Gastroesophageal sphincter (tissue), 4 donors: ENCODE measurements around the gene C15orf61. TPM values are rescaled to one million over a fixed set of nuclear protein-coding genes. Genes with fewer than 3 reads are reported as not detected.

Experiments used
- ATAC-seq: fragments of 150-250 bp; one replicate; pipeline ENCODE4 v1.9.1; 2016; ENCODE audit warnings: mild to moderate bottlenecking, moderate library complexity
- H3K27ac ChIP-seq, 4 donors: fragments of 200-600 bp; sonication (generic) in 3 of 4; 1 replicate in 3 of 4; 2 replicates in 1 of 4; pipeline ENCODE4 v1.5.1; 2016 to 2019
- H3K27me3 ChIP-seq: fragments of 200-600 bp; sonication (generic); one replicate; pipeline ENCODE4 v1.5.1; 2019
- H3K36me3 ChIP-seq, 2 donors: fragments of 200-600 bp; sonication (generic); one replicate each; pipeline ENCODE4 v1.5.1; 2019; ENCODE audit warnings: control low read depth in 1 of 2
- H3K4me1 ChIP-seq, 3 donors: fragments of 200-600 bp; sonication (generic); 1 replicate in 2 of 3; 2 replicates in 1 of 3; pipeline ENCODE4 v1.5.1; 2016 to 2019; ENCODE audit warnings: control low read depth in 2 of 3
- H3K4me3 ChIP-seq, 2 donors: fragments of 200-600 bp; sonication (generic); one replicate each; pipeline ENCODE4 v1.5.1; 2019; ENCODE audit warnings: mild to moderate bottlenecking in 1 of 2, moderate library complexity in 1 of 2
- H3K9me3 ChIP-seq, 3 donors: fragments of 200-600 bp; sonication (generic); one replicate each; pipeline ENCODE4 v1.5.1; 2017 to 2019; ENCODE audit warnings: control low read depth in 2 of 3
- EP300 ChIP-seq: sonication (generic); formaldehyde crosslinking; IDR thresholded peaks from one replicate; pipeline ENCODE4 v1.6.1; 2017; ENCODE audit warnings: antibody characterized with exemption, mild to moderate bottlenecking
- POLR2A ChIP-seq, 2 donors: fragments of 450-650 bp; IDR thresholded peaks; one replicate each; pipeline ENCODE4 v1.6.1; 2017; ENCODE audit warnings: antibody characterized with exemption in 2 of 2, mild to moderate bottlenecking in 2 of 2, moderate library complexity in 1 of 2
- POLR2AphosphoS5 ChIP-seq: sonication (generic); formaldehyde crosslinking; IDR thresholded peaks from one replicate; pipeline ENCODE4 v1.6.1; 2017; ENCODE audit warnings: antibody characterized with exemption
- WGBS, 2 donors: methylation state at CpG; one replicate each; pipeline ENCODE4 v1.1.5; 2018; ENCODE audit warnings: low coverage in 1 of 2; 5-methylcytosine and 5-hydroxymethylcytosine counted together
- total RNA-seq, 4 donors: library from RNA; depleted of rRNA; stranded (reverse); fragments of >200 nt; gene quantifications; one replicate each; pipeline ENCODE4 v1.1.0, GENCODE V29; 2016
- TF ChIP-seq, protein P1 (sequence below), 4 experiments: fragments of 200-600 bp in 2 of 4; fragments of 450-650 bp in 2 of 4; sonication (generic) in 1 of 4; IDR thresholded peaks; one replicate each; pipeline ENCODE4 v1.5.1; 2017 to 2019; ENCODE audit warnings: antibody characterized with exemption in 4 of 4, mild to moderate bottlenecking in 2 of 4, moderate library complexity in 2 of 4

Gene C15orf61
- total RNA-seq, 4 donors from 2014 or later: 4.1 to 6.5 (median 5.6) TPM

DNA sequence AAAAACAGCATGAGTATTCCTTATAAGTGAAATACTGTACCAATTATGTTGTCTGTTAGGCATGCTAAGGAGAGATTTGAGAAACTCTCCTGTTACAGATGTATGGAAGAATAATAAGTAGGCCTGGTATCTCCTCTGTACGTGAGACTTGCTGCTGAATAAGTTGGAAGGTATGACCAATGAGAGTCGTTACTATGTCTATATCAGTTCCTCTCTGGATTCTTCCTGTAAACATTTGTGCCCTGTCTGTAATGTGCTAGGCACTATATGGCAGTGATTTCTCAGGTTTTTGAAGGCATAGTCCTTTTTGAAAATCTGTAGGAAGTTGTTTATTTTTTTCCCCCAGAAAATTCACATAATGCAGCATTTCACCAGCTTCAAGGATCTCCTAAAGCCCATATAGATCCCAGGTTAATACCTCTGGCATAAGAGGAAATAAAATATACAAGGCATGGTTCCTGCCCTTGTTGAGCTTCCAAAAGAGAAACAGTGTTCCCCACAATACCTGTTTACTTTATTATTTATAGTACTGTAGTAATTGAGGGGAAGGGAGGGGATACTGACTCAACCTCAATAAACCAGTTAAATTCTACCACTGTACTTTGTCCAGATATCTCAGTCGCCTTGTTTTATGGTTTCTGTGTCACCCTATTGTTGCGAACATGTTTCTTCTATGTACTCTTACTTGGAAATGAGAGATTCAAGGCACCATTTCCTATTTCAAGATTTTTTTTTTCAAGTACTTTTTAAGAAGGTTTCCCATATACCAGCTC lies 50.1 kb downstream of the C15orf61 start:
- Histone ChIP-seq H3K27me3 (no peaks in the 10 kb centered on the region), H3K4me1 (no peaks in the 10 kb centered on the region), H3K27ac (no peak overlapping the region), H3K9me3 (no peaks in the 10 kb centered on the region), H3K4me3 (no peak overlapping the region), H3K36me3 (no peaks in the 10 kb centered on the region)
- 92 to 97% methylated on average over 3 to 4 of the region's 4 CpGs for WGBS, 2 donors
- ATAC-seq: no peak
- no peak for TF ChIP-seq EP300
- TF ChIP-seq, protein P1, sequence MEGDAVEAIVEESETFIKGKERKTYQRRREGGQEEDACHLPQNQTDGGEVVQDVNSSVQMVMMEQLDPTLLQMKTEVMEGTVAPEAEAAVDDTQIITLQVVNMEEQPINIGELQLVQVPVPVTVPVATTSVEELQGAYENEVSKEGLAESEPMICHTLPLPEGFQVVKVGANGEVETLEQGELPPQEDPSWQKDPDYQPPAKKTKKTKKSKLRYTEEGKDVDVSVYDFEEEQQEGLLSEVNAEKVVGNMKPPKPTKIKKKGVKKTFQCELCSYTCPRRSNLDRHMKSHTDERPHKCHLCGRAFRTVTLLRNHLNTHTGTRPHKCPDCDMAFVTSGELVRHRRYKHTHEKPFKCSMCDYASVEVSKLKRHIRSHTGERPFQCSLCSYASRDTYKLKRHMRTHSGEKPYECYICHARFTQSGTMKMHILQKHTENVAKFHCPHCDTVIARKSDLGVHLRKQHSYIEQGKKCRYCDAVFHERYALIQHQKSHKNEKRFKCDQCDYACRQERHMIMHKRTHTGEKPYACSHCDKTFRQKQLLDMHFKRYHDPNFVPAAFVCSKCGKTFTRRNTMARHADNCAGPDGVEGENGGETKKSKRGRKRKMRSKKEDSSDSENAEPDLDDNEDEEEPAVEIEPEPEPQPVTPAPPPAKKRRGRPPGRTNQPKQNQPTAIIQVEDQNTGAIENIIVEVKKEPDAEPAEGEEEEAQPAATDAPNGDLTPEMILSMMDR (IDR thresholded peaks at IDR 0.05): no peak
- no peak for TF ChIP-seq POLR2A (IDR thresholded peaks at IDR 0.05)
- TF ChIP-seq POLR2AphosphoS5: no peak

DNA sequence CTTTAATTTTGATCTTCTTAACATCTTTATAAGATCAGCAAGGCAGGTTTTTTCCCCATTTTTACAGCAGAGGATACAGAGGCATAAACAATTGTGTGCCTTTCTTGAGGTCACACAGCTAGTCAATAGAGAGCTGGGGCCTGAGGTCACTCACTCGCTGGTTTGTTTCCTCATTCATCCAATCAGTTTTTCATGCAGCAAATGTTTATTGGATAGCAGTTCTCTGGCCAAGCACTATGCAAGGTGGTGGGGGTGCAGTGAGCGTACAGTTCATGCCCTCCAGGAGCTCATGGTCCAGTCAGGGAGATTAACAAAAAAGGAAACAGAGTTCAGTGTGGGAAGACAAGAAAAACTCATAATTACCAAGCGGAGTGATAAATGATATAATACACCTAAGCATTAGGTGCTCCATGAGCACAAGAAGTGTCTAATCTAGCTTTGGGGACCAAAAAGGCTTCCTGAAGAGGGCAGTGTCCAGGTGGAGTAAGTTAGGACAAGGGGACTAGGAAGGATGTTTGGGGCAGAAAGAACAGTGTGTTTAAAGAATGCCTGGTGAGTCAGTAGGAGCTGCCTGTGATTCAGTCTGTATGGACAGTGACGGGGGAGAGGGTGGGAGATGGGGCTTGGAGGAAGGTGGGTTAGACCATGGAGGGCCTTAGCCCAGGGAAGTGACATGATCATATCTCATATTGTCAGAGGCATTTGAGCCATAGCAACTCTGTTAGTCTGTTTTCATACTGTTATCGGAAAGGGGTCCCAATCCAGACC lies 50.9 kb downstream of the C15orf61 start:
- WGBS, 2 donors: 90 to 95% methylated on average over 4 to 5 of the region's 5 CpGs
- Histone ChIP-seq H3K27me3 (no peaks in the 10 kb centered on the region), H3K4me1 (no peaks in the 10 kb centered on the region), H3K27ac (no peak overlapping the region), H3K9me3 (no peaks in the 10 kb centered on the region), H3K36me3 (no peaks in the 10 kb centered on the region), H3K4me3 (no peak overlapping the region)
- no peak for ATAC-seq
- TF ChIP-seq POLR2A (IDR thresholded peaks at IDR 0.05) (no peak), POLR2AphosphoS5 (no peak), EP300 (no peak)
- TF ChIP-seq, protein P1 (IDR thresholded peaks at IDR 0.05): no peak

DNA sequence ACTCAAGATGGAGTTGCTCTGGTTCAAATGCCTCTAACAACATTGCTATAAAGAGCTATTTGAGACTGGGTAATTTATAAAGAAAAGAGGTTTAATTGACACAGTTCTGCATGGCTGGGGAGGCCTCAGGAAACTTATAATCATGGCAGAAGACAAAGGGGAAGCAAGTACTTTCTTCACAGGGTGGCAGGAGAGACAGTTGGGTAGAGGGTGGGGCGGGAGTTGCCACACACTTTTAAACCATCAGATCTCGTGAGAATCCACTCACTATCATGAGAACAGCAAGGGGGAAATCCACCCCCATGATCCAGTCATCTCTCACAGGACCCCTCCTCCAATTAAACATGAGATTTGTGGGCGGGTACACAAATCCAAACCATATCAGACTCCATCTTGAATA lies 52.3 kb downstream of the C15orf61 start:
- TF ChIP-seq POLR2A (IDR thresholded peaks at IDR 0.05): no peak
- no peak for TF ChIP-seq EP300
- TF ChIP-seq, protein P1 (IDR thresholded peaks at IDR 0.05): no peak
- TF ChIP-seq POLR2AphosphoS5: no peak
- no peaks in the 10 kb centered on the region for H3K27me3 ChIP-seq
- H3K4me1 ChIP-seq: no peaks in the 10 kb centered on the region
- 89 to 92% methylated on average over 3 of the region's 3 CpGs for WGBS, 2 donors
- no peak overlapping the region for H3K27ac ChIP-seq
- H3K36me3 ChIP-seq: no peaks in the 10 kb centered on the region
- H3K4me3 ChIP-seq: no peak overlapping the region
- H3K9me3 ChIP-seq: no peaks in the 10 kb centered on the region
- ATAC-seq: no peak

DNA sequence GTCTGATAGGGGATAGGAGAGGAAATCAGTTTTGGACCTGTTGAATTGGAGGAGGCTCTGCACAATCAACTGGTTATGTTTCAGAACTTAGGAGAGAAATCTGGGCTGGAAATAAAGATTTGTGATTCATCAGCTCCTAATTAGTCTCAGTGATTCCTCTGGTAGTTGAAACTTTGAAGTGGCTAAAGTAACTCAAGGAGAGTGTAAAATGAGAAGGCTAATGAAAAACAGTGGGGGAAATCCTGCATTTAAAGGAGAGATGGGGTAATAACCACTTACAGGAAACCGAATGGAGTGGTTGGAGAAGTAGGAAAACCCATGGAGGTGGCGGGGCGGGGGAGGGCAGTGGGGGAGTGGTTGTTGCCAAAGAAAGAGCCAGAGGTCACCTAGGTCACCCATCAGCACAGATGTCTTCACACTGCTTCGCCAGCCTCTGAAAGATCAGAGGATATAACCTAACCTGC lies 54.1 kb downstream of the C15orf61 start:
- H3K36me3 ChIP-seq: no peaks in the 10 kb centered on the region
- H3K27ac ChIP-seq: no peak overlapping the region
- WGBS, 2 donors: 80 to 81% methylated on average over 2 to 4 of the region's 4 CpGs
- H3K9me3 ChIP-seq: no peaks in the 10 kb centered on the region
- H3K27me3 ChIP-seq: no peaks in the 10 kb centered on the region
- H3K4me1 ChIP-seq: no peaks in the 10 kb centered on the region
- TF ChIP-seq, protein P1 (IDR thresholded peaks at IDR 0.05): no peak
- TF ChIP-seq EP300: no peak
- TF ChIP-seq POLR2AphosphoS5: no peak
- no peak for TF ChIP-seq POLR2A (IDR thresholded peaks at IDR 0.05)
- H3K4me3 ChIP-seq: no peak overlapping the region
- ATAC-seq: no peak
